ENCODE data around the gene KRTAP10-10. TPM values are rescaled to one million over a fixed set of nuclear protein-coding genes. Genes with fewer than 3 reads are reported as not detected.

The KRTAP10-10 gene
- polyA plus RNA-seq, 1 donor = not detected

DNA sequence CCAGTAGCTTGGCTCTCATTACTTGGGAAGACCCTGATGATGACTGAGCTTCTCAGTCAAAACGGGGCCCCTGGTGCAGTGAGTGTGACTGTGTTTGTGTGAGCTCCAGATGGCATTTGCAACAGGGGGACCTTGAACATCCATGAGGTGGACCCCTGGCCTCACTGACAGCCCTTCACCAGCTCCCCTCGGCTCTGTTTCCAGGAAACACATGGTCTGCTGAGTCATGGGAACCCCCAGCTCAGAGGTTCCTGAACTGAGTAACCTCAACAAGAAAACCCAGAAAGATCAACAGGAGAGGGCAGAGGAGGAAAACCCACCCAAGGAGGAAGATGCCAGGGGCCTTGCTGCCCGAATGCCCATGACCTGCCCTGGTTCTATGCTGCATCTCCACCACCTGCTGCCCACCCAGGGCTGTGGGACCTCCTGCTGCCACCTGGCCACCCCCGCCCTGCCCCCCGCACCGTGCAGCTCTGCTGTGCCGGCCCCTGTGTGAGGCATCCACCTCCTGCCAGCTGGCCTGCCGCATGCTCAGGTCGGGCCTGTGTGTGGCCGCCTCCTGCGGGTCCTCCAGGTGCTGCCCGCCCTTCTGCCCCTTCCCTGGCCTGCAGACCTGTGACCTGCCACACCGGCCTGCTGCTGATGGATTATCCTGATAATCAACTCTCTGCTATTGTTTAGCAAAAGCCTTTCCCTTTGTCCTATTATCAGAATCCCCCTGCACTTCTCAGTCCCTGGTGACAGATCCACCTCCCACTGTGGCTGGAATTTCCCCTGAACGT is 49.0 kb downstream of the KRTAP10-10 start:
- no peak for DNase-seq

DNA sequence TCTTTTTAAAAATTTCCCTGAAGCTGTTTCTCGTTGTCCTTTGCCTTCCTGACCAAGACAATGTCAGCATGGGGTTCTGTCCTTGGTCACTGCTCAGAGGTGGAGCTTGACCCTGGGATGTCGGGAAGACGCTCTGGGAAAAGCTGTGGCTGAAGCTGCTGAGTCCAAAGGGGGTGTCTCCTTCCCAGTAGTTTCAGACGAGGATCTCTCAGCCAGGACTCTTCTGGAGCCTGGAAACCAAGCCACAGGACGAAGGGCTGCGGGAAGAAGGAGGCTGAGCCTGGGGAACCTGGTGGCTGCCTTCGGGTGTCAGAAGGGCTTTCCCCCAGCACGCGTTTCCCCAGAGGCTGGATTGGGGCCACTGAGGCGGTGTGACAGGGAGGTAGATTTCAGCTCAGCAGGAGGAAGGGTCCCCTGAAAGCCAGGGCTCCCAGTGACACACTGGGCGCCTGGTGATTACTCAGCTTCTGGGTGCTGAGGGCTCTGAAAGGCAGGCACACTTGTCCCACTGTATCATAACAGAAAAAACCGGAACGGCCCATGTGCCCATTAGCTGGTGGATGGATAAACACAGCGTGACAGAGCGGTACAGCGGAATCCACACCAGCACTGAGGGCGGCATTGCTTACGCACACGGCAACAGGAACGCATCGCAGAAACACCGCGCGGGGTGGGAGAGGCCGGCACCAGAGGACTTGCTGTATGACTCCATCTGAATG is 49.8 kb downstream of the KRTAP10-10 start:
- DNase-seq = no peak

DNA sequence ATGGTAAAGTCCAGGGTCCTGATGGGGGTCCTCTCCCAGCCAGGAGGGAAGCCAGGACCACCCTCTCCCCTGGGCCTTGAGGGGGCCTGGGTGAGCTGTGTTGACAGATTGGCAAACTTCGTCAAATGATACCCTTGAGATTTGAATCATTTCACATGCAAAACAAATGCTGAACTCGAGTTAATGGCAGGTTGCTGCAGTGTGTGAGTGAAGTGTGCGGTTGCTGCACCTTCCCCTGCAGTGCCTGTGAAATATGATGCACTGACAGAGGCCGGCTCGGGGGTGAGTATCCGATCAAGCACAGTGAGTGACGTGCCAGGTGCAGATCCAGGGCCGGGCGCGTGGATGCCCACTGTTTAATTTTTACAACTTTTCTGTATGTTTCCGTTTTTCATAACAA is 50.5 kb downstream of the KRTAP10-10 start:
- no peak for DNase-seq

Other genes with a start within 250 kb of the KRTAP10-10 start
- 2.4 TPM for gene LRRC3, start 181.8 kb upstream of the KRTAP10-10 start, polyA plus RNA-seq (ENCODE audit: insufficient read length)
- gene KRTAP10-1, start 97.2 kb upstream of the KRTAP10-10 start, polyA plus RNA-seq (ENCODE audit: insufficient read length) = not detected
- gene KRTAP10-2, start 85.9 kb upstream of the KRTAP10-10 start, polyA plus RNA-seq (ENCODE audit: insufficient read length) = not detected
- gene KRTAP10-3, start 78.6 kb upstream of the KRTAP10-10 start, polyA plus RNA-seq (ENCODE audit: insufficient read length) = not detected
- not detected for gene KRTAP10-4, start 63.6 kb upstream of the KRTAP10-10 start, polyA plus RNA-seq (ENCODE audit: insufficient read length)
- not detected for gene KRTAP10-5, start 56.8 kb upstream of the KRTAP10-10 start, polyA plus RNA-seq (ENCODE audit: insufficient read length)
- gene KRTAP10-6, start 44.9 kb upstream of the KRTAP10-10 start, polyA plus RNA-seq (ENCODE audit: insufficient read length) = not detected
- not detected for gene KRTAP10-7, start 36.8 kb upstream of the KRTAP10-10 start, polyA plus RNA-seq (ENCODE audit: insufficient read length)
- not detected for gene KRTAP10-8, start 25.3 kb upstream of the KRTAP10-10 start, polyA plus RNA-seq (ENCODE audit: insufficient read length)
- gene KRTAP10-9, start 10.3 kb upstream of the KRTAP10-10 start, polyA plus RNA-seq (ENCODE audit: insufficient read length) = not detected
- not detected for gene KRTAP10-11, start 9.1 kb downstream of the KRTAP10-10 start, polyA plus RNA-seq (ENCODE audit: insufficient read length)
- gene KRTAP12-4, start 17.3 kb downstream of the KRTAP10-10 start, polyA plus RNA-seq (ENCODE audit: insufficient read length) = not detected
- not detected for gene KRTAP12-3, start 20.6 kb downstream of the KRTAP10-10 start, polyA plus RNA-seq (ENCODE audit: insufficient read length)
- not detected for gene KRTAP12-2, start 29.6 kb downstream of the KRTAP10-10 start, polyA plus RNA-seq (ENCODE audit: insufficient read length)
- gene KRTAP12-1, start 44.8 kb downstream of the KRTAP10-10 start, polyA plus RNA-seq (ENCODE audit: insufficient read length) = not detected
- gene KRTAP10-12, start 59.8 kb downstream of the KRTAP10-10 start, polyA plus RNA-seq (ENCODE audit: insufficient read length) = not detected
- 0.14 TPM for gene TSPEAR, start 74.2 kb downstream of the KRTAP10-10 start, polyA plus RNA-seq (ENCODE audit: insufficient read length)
- gene UBE2G2, start 164.5 kb downstream of the KRTAP10-10 start, polyA plus RNA-seq (ENCODE audit: insufficient read length) = 86.3 TPM
- gene SUMO3, start 180.7 kb downstream of the KRTAP10-10 start, polyA plus RNA-seq (ENCODE audit: insufficient read length) = 61.7 TPM
- gene PTTG1IP, start 236.3 kb downstream of the KRTAP10-10 start, polyA plus RNA-seq (ENCODE audit: insufficient read length) = 131 TPM

Measured in hindlimb muscle (tissue), 1 donor.